Liver (tissue), 9 donors: ENCODE data around the gene CCDC167. TPM values are rescaled to one million over a fixed set of nuclear protein-coding genes. Genes with fewer than 3 reads are reported as not detected.

ENCODE experiments used
- DNase-seq: peaks from one replicate; pipeline ENCODE4 v3.0.0-alpha.2; 2017; ENCODE audit warnings: low spot score
- H3K27ac ChIP-seq, 2 donors: one replicate each; pipeline ENCODE4 v1.7.0; 2013; ENCODE audit warnings: inconsistent platforms in 2 of 2, low read length in 2 of 2, control low read depth in 1 of 2, low read depth in 1 of 2, mild to moderate bottlenecking in 1 of 2
- H3K27me3 ChIP-seq, 4 donors: one replicate each; pipeline versions ENCODE4 v1.6.1 to v1.7.0; 2013; ENCODE audit warnings: low read length in 3 of 4, inconsistent platforms in 1 of 4, mild to moderate bottlenecking in 1 of 4, moderate library complexity in 1 of 4; ENCODE audit not compliant: control insufficient read depth in 4 of 4, insufficient read depth in 4 of 4
- H3K36me3 ChIP-seq, 4 donors: one replicate each; pipeline versions ENCODE4 v1.6.1 to v1.7.0; 2013; ENCODE audit warnings: low read length in 3 of 4, mild to moderate bottlenecking in 3 of 4, low read depth in 1 of 4, moderate library complexity in 1 of 4; ENCODE audit not compliant: control insufficient read depth in 4 of 4, insufficient read depth in 3 of 4
- H3K4me1 ChIP-seq, 4 donors: one replicate each; pipeline versions ENCODE4 v1.6.1 to v1.7.0; 2013; ENCODE audit warnings: low read length in 3 of 4, mild to moderate bottlenecking in 3 of 4, moderate library complexity in 1 of 4; ENCODE audit not compliant: control insufficient read depth in 4 of 4, insufficient read depth in 4 of 4
- H3K4me3 ChIP-seq, 3 donors: one replicate each; pipeline versions ENCODE4 v1.6.1 to v1.7.0; 2013; ENCODE audit warnings: low read length in 3 of 3, control low read depth in 1 of 3, low read depth in 1 of 3, mild to moderate bottlenecking in 1 of 3
- H3K9ac ChIP-seq, 2 donors: one replicate each; pipeline ENCODE4 v1.7.0; 2013; ENCODE audit warnings: low read length in 2 of 2, mild to moderate bottlenecking in 2 of 2, moderate library complexity in 2 of 2, control low read depth in 1 of 2, low read depth in 1 of 2
- H3K9me3 ChIP-seq, 4 donors: one replicate each; pipeline versions ENCODE4 v1.6.1 to v1.7.0; 2013; ENCODE audit warnings: low read length in 3 of 4; ENCODE audit not compliant: control insufficient read depth in 4 of 4
- EGR1 ChIP-seq, 2 donors: IDR thresholded peaks; 2 replicates each; pipeline ENCODE4 v1.6.1; 2016 to 2018; ENCODE audit warnings: antibody characterized with exemption in 2 of 2, low read depth in 2 of 2
- FOXA1 ChIP-seq: IDR thresholded peaks from 2 replicates; pipeline ENCODE4 v1.6.1; 2016; ENCODE audit warnings: antibody characterized with exemption
- FOXA2 ChIP-seq: IDR thresholded peaks from 2 replicates; pipeline ENCODE4 v1.6.1; 2016; ENCODE audit warnings: antibody characterized with exemption
- GABPA ChIP-seq, 2 donors: IDR thresholded peaks in 1 of 2; conservative IDR thresholded peaks in 1 of 2; 2 replicates each; pipeline ENCODE4 v1.6.1; 2016; ENCODE audit warnings: antibody characterized with exemption in 2 of 2, mild to moderate bottlenecking in 1 of 2, moderate library complexity in 1 of 2
- HNF4G ChIP-seq: IDR thresholded peaks from 2 replicates; pipeline ENCODE4 v1.6.1; 2016; ENCODE audit warnings: antibody characterized with exemption
- JUND ChIP-seq, 2 donors: IDR thresholded peaks; 2 replicates each; pipeline ENCODE4 v1.6.1; 2016; ENCODE audit warnings: antibody characterized with exemption in 2 of 2
- RAD21 ChIP-seq, 2 donors: IDR thresholded peaks; 2 replicates each; pipeline ENCODE4 v1.6.1; 2016; ENCODE audit warnings: antibody characterized with exemption in 2 of 2, mild to moderate bottlenecking in 2 of 2
- WGBS: extraction: QIAGEN DNeasy Blood & Tissue Kit; methylation state at CpG from one replicate; pipeline ENCODE4 v1.1.7; 2013; 5-methylcytosine and 5-hydroxymethylcytosine counted together
- polyA plus RNA-seq, 2 donors: library from polyadenylated mRNA; stranded (reverse) in 1 of 2; unstranded in 1 of 2; fragments of 200-250 nt in 1 of 2; fragments of >200 nt in 1 of 2; fragmentation: Nextera tagmentation in 1 of 2; extraction: Ambion mirVana in 1 of 2; gene quantifications; one replicate each; pipeline versions ENCODE4 v1.2.1 to v1.2.3, GENCODE V29; 2013 to 2015
- total RNA-seq, 2 donors: library from RNA; depleted of rRNA; stranded (reverse); fragments of >200 nt; gene quantifications; one replicate each; pipeline ENCODE4 v1.2.3, GENCODE V29; 2014
- TF ChIP-seq, protein P1 (sequence below): fragments of 150-350 bp; IDR thresholded peaks from 2 replicates; pipeline ENCODE4 v1.5.1; 2017; ENCODE audit warnings: improper control_type of control experiment, low read depth, low read length; ENCODE audit not compliant: missing input control
- TF ChIP-seq, protein P2 (sequence below): IDR thresholded peaks from 2 replicates; pipeline ENCODE4 v1.6.1; 2016; ENCODE audit warnings: antibody characterized with exemption
- TF ChIP-seq, protein P3 (sequence below): IDR thresholded peaks from 2 replicates; pipeline ENCODE4 v1.6.1; 2016; ENCODE audit warnings: antibody characterized with exemption
- donor health status: healthy.
- donor health status: healthy.
- donor health status: healthy.
- donor health status: healthy.
- donor health status: healthy.

CCDC167 gene
- total and polyA plus RNA-seq, 4 donors, result 14.1 to 54.8 (median 42.7) TPM

DNA sequence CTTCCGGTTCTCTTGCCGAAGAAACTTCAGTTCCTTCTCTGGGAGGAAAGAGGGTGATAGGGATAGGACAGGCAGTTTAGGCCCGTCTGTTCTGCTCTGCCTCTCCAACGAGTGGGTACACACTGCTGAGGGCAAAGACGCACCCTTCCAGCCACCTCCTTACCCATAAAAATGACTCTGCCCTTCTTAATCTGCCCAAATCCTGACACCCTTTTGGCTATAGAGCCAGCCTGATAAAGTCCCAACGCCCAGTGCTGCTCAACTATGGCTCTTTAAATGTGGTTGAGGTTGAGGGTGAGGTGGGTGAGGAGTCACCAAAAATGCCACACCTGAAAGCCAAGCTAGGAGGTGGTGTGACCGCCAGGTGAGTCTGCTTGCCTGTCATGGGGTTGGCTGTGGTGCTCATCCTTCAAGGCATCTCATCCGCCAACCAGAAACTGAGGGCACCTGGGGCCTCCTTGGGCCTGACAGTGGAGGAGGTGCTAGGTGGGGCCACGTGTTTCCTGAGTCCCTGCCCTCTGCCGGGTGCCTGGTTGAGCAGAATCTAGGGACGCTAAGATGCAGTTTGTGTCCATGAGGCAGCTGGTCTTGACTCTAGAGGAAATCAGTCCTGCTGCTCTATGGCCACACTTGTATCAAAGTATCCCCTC, 16.3 kb downstream of the CCDC167 start:
- Histone ChIP-seq H3K9me3 (no peaks in the 10 kb centered on the region), H3K4me3 (no peak overlapping the region), H3K27ac (no peak overlapping the region), H3K36me3 (peaks cover 2 to 51% (median 26%) of the 10 kb centered on the region in 4 donors), H3K9ac (no peak overlapping the region), H3K27me3 (no peaks in the 10 kb centered on the region), H3K4me1 (no peaks in the 10 kb centered on the region)
- 93% methylated on average over 11 of the region's 11 CpGs for WGBS
- DNase-seq, result no peak
- no peak for TF ChIP-seq GABPA (IDR thresholded peaks at IDR 0.05 in 1 of 2, conservative IDR thresholded peaks at IDR 0.05 in 1 of 2)
- TF ChIP-seq, protein P1, sequence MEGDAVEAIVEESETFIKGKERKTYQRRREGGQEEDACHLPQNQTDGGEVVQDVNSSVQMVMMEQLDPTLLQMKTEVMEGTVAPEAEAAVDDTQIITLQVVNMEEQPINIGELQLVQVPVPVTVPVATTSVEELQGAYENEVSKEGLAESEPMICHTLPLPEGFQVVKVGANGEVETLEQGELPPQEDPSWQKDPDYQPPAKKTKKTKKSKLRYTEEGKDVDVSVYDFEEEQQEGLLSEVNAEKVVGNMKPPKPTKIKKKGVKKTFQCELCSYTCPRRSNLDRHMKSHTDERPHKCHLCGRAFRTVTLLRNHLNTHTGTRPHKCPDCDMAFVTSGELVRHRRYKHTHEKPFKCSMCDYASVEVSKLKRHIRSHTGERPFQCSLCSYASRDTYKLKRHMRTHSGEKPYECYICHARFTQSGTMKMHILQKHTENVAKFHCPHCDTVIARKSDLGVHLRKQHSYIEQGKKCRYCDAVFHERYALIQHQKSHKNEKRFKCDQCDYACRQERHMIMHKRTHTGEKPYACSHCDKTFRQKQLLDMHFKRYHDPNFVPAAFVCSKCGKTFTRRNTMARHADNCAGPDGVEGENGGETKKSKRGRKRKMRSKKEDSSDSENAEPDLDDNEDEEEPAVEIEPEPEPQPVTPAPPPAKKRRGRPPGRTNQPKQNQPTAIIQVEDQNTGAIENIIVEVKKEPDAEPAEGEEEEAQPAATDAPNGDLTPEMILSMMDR, result no peak
- TF ChIP-seq, protein P2, sequence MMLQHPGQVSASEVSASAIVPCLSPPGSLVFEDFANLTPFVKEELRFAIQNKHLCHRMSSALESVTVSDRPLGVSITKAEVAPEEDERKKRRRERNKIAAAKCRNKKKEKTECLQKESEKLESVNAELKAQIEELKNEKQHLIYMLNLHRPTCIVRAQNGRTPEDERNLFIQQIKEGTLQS, result no peak
- no peak for TF ChIP-seq JUND (IDR thresholded peaks at IDR 0.05)
- TF ChIP-seq, protein P3, sequence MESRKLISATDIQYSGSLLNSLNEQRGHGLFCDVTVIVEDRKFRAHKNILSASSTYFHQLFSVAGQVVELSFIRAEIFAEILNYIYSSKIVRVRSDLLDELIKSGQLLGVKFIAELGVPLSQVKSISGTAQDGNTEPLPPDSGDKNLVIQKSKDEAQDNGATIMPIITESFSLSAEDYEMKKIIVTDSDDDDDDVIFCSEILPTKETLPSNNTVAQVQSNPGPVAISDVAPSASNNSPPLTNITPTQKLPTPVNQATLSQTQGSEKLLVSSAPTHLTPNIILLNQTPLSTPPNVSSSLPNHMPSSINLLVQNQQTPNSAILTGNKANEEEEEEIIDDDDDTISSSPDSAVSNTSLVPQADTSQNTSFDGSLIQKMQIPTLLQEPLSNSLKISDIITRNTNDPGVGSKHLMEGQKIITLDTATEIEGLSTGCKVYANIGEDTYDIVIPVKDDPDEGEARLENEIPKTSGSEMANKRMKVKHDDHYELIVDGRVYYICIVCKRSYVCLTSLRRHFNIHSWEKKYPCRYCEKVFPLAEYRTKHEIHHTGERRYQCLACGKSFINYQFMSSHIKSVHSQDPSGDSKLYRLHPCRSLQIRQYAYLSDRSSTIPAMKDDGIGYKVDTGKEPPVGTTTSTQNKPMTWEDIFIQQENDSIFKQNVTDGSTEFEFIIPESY, result no peak
- no peak for TF ChIP-seq RAD21 (IDR thresholded peaks at IDR 0.05)
- TF ChIP-seq FOXA1, result no peak
- no peak for TF ChIP-seq HNF4G
- TF ChIP-seq EGR1 (IDR thresholded peaks at IDR 0.05; ENCODE audit: low read depth in 2 of 2), result no peak
- TF ChIP-seq FOXA2, result no peak

DNA sequence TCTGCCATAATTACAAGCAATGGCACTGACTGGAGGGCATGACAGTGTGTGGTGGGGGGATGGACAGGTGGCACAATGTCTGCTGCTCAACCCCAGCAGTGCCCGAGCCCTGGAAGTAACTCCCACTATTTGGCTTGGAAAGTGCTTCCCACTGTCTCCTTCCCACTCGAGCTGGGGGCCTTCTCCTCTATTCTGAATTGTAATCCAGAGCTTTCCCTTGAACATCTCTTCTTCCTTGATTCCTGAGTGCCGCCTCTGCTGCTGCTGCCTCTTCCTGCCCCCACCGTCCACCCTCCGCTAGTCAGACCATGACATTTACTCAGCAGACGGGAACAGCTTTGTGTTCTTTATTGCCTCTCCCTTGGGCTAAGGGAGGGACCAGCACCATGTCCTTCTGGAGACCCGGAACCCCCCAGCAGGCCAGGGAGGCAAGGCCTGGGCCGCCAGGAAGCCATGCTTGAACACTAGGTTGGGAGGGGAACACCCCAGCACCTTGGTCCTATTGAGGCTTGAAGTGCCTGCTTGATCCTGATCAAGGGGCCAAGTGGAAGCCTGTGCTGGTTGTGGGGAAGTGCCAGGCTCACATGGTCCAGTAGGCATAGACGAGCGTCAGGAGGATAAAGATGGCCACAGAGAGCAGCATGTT, 17.0 kb downstream of the CCDC167 start:
- no peak for DNase-seq
- 91% methylated on average over 10 of the region's 10 CpGs for WGBS
- Histone ChIP-seq H3K9me3 (no peaks in the 10 kb centered on the region), H3K4me3 (no peak overlapping the region), H3K4me1 (no peaks in the 10 kb centered on the region), H3K36me3 (peaks cover 2 to 58% (median 26%) of the 10 kb centered on the region in 4 donors), H3K9ac (no peak overlapping the region), H3K27ac (no peak overlapping the region), H3K27me3 (no peaks in the 10 kb centered on the region)
- TF ChIP-seq, protein P2, result no peak
